ENCODE data around the gene ABHD2.

Gene ABHD2

DNA sequence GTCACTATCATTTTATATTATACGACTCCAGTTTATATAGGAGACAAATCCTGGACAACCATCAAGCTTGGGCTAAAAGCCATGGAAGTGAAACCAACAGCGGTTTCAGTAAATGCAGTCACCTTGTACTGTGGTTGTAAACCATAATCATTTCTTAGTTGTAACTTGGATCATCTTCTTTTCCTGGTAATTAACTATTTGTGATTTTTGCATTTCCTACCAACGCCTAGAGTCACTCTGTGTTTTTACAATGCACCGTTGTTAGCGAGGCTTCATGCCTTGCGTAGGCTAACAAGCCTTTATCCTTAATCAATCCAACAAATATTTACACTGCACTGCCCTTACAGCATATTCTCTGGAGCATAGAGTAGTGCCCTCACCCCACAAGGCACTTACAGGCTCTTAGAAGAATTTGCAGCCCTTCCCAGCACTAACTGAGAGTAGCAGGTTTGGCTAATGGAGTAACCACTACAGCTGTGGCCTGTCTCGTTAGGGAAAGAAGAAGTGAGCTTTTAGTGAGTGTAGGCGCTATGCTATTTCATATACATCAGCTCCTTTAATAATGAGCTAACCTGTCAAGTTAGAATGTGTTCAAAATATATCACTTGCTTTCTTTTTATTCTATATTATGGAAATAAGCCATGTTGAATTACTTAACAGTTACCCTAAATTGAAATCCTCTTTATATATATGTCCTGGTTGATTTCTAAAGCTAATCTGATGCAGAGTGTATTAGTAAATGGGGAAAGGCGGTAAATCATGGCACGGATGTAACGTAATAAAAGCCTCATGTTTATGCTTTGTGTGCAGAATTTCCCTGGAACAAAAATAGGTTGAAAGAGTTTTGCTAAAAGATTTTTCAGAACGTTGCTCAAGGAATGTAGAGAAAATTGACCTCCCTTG, 62.8 kb downstream of the ABHD2 start:
- DNase-seq (ENCODE audit: low read depth, low spot score), result no peak
- no peak overlapping the region for H3K4me3 ChIP-seq (ENCODE audit: low read depth, low read length)
- ChIA-PET CTCF (interaction anchor here (0.7 to 6.4 kb wide), 8 partner anchors 8 to 94 kb away, joined by 3 to 38 read pairs (median 10); no protein-coding TSS in a partner anchor), POLR2A (no interaction called here)
- TF ChIP-seq, protein P1, sequence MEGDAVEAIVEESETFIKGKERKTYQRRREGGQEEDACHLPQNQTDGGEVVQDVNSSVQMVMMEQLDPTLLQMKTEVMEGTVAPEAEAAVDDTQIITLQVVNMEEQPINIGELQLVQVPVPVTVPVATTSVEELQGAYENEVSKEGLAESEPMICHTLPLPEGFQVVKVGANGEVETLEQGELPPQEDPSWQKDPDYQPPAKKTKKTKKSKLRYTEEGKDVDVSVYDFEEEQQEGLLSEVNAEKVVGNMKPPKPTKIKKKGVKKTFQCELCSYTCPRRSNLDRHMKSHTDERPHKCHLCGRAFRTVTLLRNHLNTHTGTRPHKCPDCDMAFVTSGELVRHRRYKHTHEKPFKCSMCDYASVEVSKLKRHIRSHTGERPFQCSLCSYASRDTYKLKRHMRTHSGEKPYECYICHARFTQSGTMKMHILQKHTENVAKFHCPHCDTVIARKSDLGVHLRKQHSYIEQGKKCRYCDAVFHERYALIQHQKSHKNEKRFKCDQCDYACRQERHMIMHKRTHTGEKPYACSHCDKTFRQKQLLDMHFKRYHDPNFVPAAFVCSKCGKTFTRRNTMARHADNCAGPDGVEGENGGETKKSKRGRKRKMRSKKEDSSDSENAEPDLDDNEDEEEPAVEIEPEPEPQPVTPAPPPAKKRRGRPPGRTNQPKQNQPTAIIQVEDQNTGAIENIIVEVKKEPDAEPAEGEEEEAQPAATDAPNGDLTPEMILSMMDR (IDR thresholded peaks at IDR 0.05; ENCODE audit: insufficient read depth, low read length, missing control alignments), result no peak

DNA sequence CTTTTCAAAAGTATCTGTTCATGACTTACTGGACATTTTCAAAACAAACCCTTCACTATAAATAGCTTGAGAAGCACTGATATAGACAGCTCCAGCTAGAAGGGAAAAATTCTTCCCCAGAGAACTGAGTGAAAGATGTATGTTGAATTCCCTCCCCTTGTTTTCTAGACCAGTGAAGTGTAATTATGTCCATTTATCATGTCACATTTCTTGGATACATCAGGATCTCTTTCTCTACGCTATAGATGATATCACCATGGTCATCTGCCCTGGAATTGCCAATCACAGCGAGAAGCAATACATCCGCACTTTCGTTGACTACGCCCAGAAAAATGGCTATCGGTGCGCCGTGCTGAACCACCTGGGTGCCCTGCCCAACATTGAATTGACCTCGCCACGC, 66.9 kb downstream of the ABHD2 start:
- no peak overlapping the region for H3K4me3 ChIP-seq (ENCODE audit: low read depth, low read length)
- no peak for DNase-seq (ENCODE audit: low read depth, low spot score)
- CTCF ChIA-PET, result interaction anchor here (1.1 to 6.4 kb wide), 5 partner anchors 17 to 250 kb away, joined by 3 to 38 read pairs (median 7); no protein-coding TSS in a partner anchor
- TF ChIP-seq, protein P1 (IDR thresholded peaks at IDR 0.05; ENCODE audit: insufficient read depth, low read length, missing control alignments), result no peak
- POLR2A ChIA-PET, result no interaction called here

- TF ChIP-seq, protein P1 (IDR thresholded peaks at IDR 0.05; ENCODE audit: insufficient read depth, low read length, missing control alignments), result no peak
- DNase-seq (ENCODE audit: low read depth, low spot score), result no peak
- ChIA-PET CTCF (interaction anchor here (1.1 to 3.6 kb wide), 4 partner anchors 16 to 251 kb away, joined by 3 to 13 read pairs (median 6); no protein-coding TSS in a partner anchor), POLR2A (no interaction called here)
- no peak overlapping the region for H3K4me3 ChIP-seq (ENCODE audit: low read depth, low read length)
These were observed 67.4 kb downstream of the ABHD2 start for GRCh38 chr15:89155656-89156055.

GRCh38 chr15:89157061-89157460, 68.8 kb downstream of the ABHD2 start:
- TF ChIP-seq, protein P1 (IDR thresholded peaks at IDR 0.05; ENCODE audit: insufficient read depth, low read length, missing control alignments), result no peak
- DNase-seq (ENCODE audit: low read depth, low spot score), result no peak
- H3K4me3 ChIP-seq (ENCODE audit: low read depth, low read length), result no peak overlapping the region
- ChIA-PET POLR2A (no interaction called here), CTCF (interaction anchor here (3.6 kb wide), 1 partner anchor 99 kb away, joined by 13 read pairs; no protein-coding TSS in a partner anchor)

DNA sequence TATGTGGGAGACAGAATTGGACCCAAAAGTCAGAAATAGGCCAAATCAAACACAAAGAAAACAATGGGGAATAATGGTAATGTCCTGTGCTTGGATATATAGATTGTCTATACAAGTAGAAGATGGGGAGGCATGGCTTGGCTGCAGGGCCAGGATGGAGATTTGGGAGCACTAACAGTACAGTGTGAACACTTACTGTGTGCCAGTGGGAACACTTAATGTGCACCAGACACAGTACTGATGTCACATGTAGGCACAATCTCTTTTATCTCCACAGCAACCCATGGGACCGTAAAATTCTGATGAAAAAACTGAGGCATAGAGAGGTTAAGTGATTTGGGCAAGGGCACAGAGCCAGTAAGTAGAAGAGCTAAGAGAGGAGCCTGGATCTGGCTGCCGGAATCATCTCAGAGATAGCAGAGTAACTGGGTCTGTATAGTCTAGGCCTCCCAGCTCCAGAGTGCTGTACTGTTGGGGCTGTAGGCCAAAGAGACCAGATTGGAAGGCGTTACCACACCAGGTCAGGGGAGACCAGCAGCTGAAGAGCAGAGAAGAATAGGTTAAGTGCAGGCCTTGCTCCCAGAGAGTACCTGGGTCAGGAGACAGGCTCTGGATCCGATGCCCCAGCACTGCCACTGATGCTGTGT, 69.8 kb downstream of the ABHD2 start:
- TF ChIP-seq, protein P1 (IDR thresholded peaks at IDR 0.05; ENCODE audit: insufficient read depth, low read length, missing control alignments), result no peak
- no peak overlapping the region for H3K4me3 ChIP-seq (ENCODE audit: low read depth, low read length)
- no peak for DNase-seq (ENCODE audit: low read depth, low spot score)
- CTCF ChIA-PET, result interaction anchor here (1.0 to 3.6 kb wide), 6 partner anchors 8 to 100 kb away, joined by 3 to 13 read pairs (median 3); no protein-coding TSS in a partner anchor
- POLR2A ChIA-PET, result no interaction called here

GRCh38 chr15:89161666-89162065, 73.4 kb downstream of the ABHD2 start:
- CTCF ChIA-PET, result interaction anchor here (0.9 to 2.4 kb wide), 3 partner anchors 9 to 16 kb away, joined by 3 to 17 read pairs (median 4); no protein-coding TSS in a partner anchor
- POLR2A ChIA-PET, result no interaction called here
- TF ChIP-seq, protein P1 (IDR thresholded peaks at IDR 0.05; ENCODE audit: insufficient read depth, low read length, missing control alignments), result no peak
- DNase-seq (ENCODE audit: low read depth, low spot score), result no peak
- no peak overlapping the region for H3K4me3 ChIP-seq (ENCODE audit: low read depth, low read length)

All from AG04449 (cell line).